Neural cell (in vitro differentiated cells): Measurements from ENCODE around the gene TAL1.

Experiments used
- CTCF ChIP-seq: fragments of 450-650 bp; IDR thresholded peaks from 2 replicates; pipeline ENCODE4 v1.5.1; 2014; ENCODE audit warnings: antibody characterized with exemption, mild to moderate bottlenecking, moderate library complexity; ENCODE audit not compliant: poor library complexity, severe bottlenecking
- EP300 ChIP-seq: fragments of 450-650 bp; conservative IDR thresholded peaks from 2 replicates; pipeline ENCODE4 v1.6.1; 2014; ENCODE audit warnings: antibody characterized with exemption, mild to moderate bottlenecking, moderate library complexity; ENCODE audit not compliant: poor library complexity, severe bottlenecking
- EZH2 ChIP-seq: fragments of 200-600, 300-800 bp; shearing (Covaris generic), sonication (generic); IDR thresholded peaks from 2 replicates; pipeline ENCODE4 v1.6.1; 2014; ENCODE audit warnings: antibody characterized with exemption, low read length, borderline replicate concordance, mild to moderate bottlenecking; ENCODE audit not compliant: insufficient read depth, poor library complexity, severe bottlenecking
- MXI1 ChIP-seq: fragments of 450-650 bp; conservative IDR thresholded peaks from 2 replicates; pipeline ENCODE4 v1.6.1; 2014; ENCODE audit warnings: antibody characterized with exemption, mild to moderate bottlenecking; ENCODE audit not compliant: poor library complexity, severe bottlenecking
- REST ChIP-seq: IDR thresholded peaks from 2 replicates; pipeline ENCODE4 v1.6.1; 2012; ENCODE audit warnings: borderline replicate concordance

- TF ChIP-seq EP300 (no peak), CTCF (no peak), MXI1 (no peak), EZH2 (no peak), REST (no peak)
These were observed 1.2 kb upstream of the TAL1 start for GRCh38 chr1:47233186-47233585.
